Astrocyte (in vitro differentiated cells and primary cell): Measurements from ENCODE around the gene ANKRD24. TPM values are rescaled to one million over a fixed set of nuclear protein-coding genes. Genes with fewer than 3 reads are reported as not detected.
"Not testable (repeated sequence)": the region's sequence is repeated elsewhere in the genome, so short reads cannot be mapped to it uniquely, and the experiment has no call there.

Experiments
- DNase-seq: peaks from one replicate; pipeline ENCODE4 v3.0.0-alpha.2; 2010; ENCODE audit warnings: low read depth
- FAIRE-seq: peaks from 2 replicates; lab custom pipeline; 2011; peaks lifted over from hg19 to GRCh38; lab: Jason Lieb, UNC
- H2AFZ ChIP-seq: 2 replicates; pipeline ENCODE4 v1.6.0; 2012; ENCODE audit warnings: low read depth, low read length, inconsistent platforms
- H3K27ac ChIP-seq: 2 replicates; pipeline ENCODE4 v1.5.1; 2011; ENCODE audit warnings: low read depth, low read length, inconsistent platforms
- H3K27me3 ChIP-seq: 2 replicates; pipeline ENCODE4 v1.6.0; 2011; ENCODE audit warnings: low read length, inconsistent platforms; ENCODE audit not compliant: insufficient read depth
- H3K36me3 ChIP-seq: 2 replicates; pipeline ENCODE4 v1.5.1; 2011; ENCODE audit warnings: low read length, inconsistent platforms; ENCODE audit not compliant: insufficient read depth
- H3K4me1 ChIP-seq: 2 replicates; pipeline ENCODE4 v1.5.1; 2011; ENCODE audit warnings: low read length, inconsistent platforms; ENCODE audit not compliant: insufficient read depth
- H3K4me2 ChIP-seq: 2 replicates; pipeline ENCODE4 v1.6.0; 2012; ENCODE audit warnings: low read length, inconsistent platforms
- H3K4me3 ChIP-seq: 2 replicates; pipeline ENCODE4 v1.5.1; 2011; ENCODE audit warnings: low read depth, mild to moderate bottlenecking, low read length, inconsistent platforms; ENCODE audit not compliant: insufficient read depth
- H3K79me2 ChIP-seq: 2 replicates; pipeline ENCODE4 v1.6.0; 2012; ENCODE audit warnings: mild to moderate bottlenecking, low read length, inconsistent platforms; ENCODE audit not compliant: insufficient read depth
- H3K9ac ChIP-seq: 2 replicates; pipeline ENCODE4 v1.6.0; 2012; ENCODE audit warnings: mild to moderate bottlenecking, low read length, inconsistent platforms
- H3K9me3 ChIP-seq: 2 replicates; pipeline ENCODE4 v1.5.1; 2012; ENCODE audit warnings: low read depth, mild to moderate bottlenecking, low read length, inconsistent platforms; ENCODE audit not compliant: insufficient read depth
- H4K20me1 ChIP-seq: 2 replicates; pipeline ENCODE4 v1.6.0; 2012; ENCODE audit warnings: low read length, inconsistent platforms; ENCODE audit not compliant: insufficient read depth
- H3K27ac Mint-ChIP-seq: one replicate; pipeline ENCODE4 v1.8.0; 2021; ENCODE audit warnings: mild to moderate bottlenecking, mixed read lengths; ENCODE audit not compliant: unreplicated experiment
- H3K27me3 Mint-ChIP-seq: one replicate; pipeline ENCODE4 v1.8.0; 2021; ENCODE audit warnings: low read depth, mixed read lengths; ENCODE audit not compliant: unreplicated experiment
- H3K36me3 Mint-ChIP-seq: one replicate; pipeline ENCODE4 v1.8.0; 2021; ENCODE audit warnings: low read depth, mixed read lengths; ENCODE audit not compliant: unreplicated experiment
- H3K4me1 Mint-ChIP-seq: one replicate; pipeline ENCODE4 v1.8.0; 2021; ENCODE audit warnings: low read depth, mixed read lengths; ENCODE audit not compliant: unreplicated experiment
- H3K4me3 Mint-ChIP-seq: one replicate; pipeline ENCODE4 v1.8.0; 2021; ENCODE audit warnings: mild to moderate bottlenecking, moderate library complexity, mixed read lengths; ENCODE audit not compliant: unreplicated experiment
- H3K9me3 Mint-ChIP-seq: one replicate; pipeline ENCODE4 v1.8.0; 2021; ENCODE audit warnings: mild to moderate bottlenecking, mixed read lengths; ENCODE audit not compliant: unreplicated experiment
- CTCF ChIP-seq: IDR thresholded peaks from 2 replicates; pipeline ENCODE4 v1.5.1; 2011; ENCODE audit warnings: low read depth, mild to moderate bottlenecking, inconsistent platforms, low read length, moderate library complexity; ENCODE audit not compliant: insufficient read depth
- EZH2 ChIP-seq: IDR thresholded peaks from 2 replicates; pipeline ENCODE4 v1.6.1; 2012; ENCODE audit warnings: mild to moderate bottlenecking, low read length, inconsistent platforms; ENCODE audit not compliant: insufficient read depth
- total RNA-seq: library from RNA; stranded (reverse); gene quantifications from 2 replicates; pipeline ENCODE4 v1.2.1, GENCODE V29; 2021

ANKRD24 gene
- total RNA-seq, 1 donor from 2014 or later, result 0.73 TPM

GRCh38 chr19:4233282-4233853 lies 50.9 kb downstream of the ANKRD24 start:
- Histone ChIP-seq H3K4me3 (no peak overlapping the region), H3K9me3 (no peaks in the 10 kb centered on the region), H2AFZ (no peak overlapping the region), H3K79me2 (no peaks in the 10 kb centered on the region), H4K20me1 (no peaks in the 10 kb centered on the region), H3K27me3 (peaks cover under 1% of the 10 kb centered on the region), H3K4me1 (peaks cover 13% of the 10 kb centered on the region), H3K4me2 (no peak overlapping the region), H3K36me3 (no peaks in the 10 kb centered on the region), H3K9ac (no peak overlapping the region), H3K27ac (no peak overlapping the region)
- no peaks in the 10 kb centered on the region for H3K27me3 Mint-ChIP-seq
- H3K27ac Mint-ChIP-seq, result no peak overlapping the region
- no peaks in the 10 kb centered on the region for H3K36me3 Mint-ChIP-seq
- H3K4me3 Mint-ChIP-seq, result no peak overlapping the region
- TF ChIP-seq CTCF (peak; percentile 45), EZH2 (no peak)
- peaks cover 2% of the 10 kb centered on the region for H3K4me1 Mint-ChIP-seq
- no peak for DNase-seq
- no peak for FAIRE-seq
- peaks cover 2% of the 10 kb centered on the region for H3K9me3 Mint-ChIP-seq

DNA sequence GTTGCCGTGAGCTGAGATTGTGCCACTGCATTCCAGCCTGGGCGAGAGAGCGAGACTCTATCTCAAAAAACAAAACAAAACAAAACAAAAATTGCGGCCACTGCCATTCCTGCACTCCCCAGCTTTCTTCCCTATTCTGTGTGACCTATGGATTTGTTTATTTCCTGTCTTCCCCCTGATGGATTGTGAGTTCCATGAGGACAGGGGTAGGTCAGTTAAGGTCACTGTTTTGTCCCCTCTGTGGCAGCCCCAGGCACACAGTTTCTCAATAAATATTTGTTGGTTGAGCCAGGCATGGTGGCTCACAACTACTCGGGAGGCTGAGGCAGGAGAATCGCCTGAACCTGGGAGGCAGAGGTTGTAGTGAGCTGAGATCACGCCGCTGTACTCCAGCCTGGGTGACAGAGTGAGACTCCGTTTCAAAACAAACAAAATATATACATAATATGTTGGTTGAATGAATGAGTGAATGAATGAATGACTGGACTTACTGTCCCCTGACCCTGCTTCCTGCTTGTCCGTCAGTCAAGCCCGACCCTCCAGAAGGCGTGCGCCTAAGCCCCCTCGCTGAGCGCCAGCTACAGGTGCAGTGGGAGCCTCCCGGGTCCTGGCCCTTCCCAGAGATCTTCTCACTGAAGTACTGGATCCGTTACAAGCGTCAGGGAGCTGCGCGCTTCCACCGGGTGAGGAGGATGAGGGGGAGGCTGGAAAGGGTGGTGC lies 51.8 kb downstream of the ANKRD24 start:
- H3K36me3 ChIP-seq, result no peaks in the 10 kb centered on the region
- no peaks in the 10 kb centered on the region for H3K27me3 ChIP-seq
- no peak overlapping the region for H2AFZ ChIP-seq
- no peak overlapping the region for H3K9ac ChIP-seq
- FAIRE-seq, result no peak
- no peak for TF ChIP-seq CTCF
- TF ChIP-seq EZH2, result no peak
- no peaks in the 10 kb centered on the region for H3K9me3 ChIP-seq
- no peaks in the 10 kb centered on the region for H3K79me2 ChIP-seq
- Mint-ChIP-seq H3K4me1 (peaks cover 2% of the 10 kb centered on the region), H3K36me3 (no peaks in the 10 kb centered on the region), H3K27me3 (peaks cover 3% of the 10 kb centered on the region), H3K4me3 (no peak overlapping the region), H3K9me3 (peaks cover 2% of the 10 kb centered on the region), H3K27ac (no peak overlapping the region)
- peaks cover 4% of the 10 kb centered on the region for H3K4me1 ChIP-seq
- no peak overlapping the region for H3K4me3 ChIP-seq
- H3K4me2 ChIP-seq, result no peak overlapping the region
- DNase-seq, result no peak
- no peaks in the 10 kb centered on the region for H4K20me1 ChIP-seq
- no peak overlapping the region for H3K27ac ChIP-seq

GRCh38 chr19:4234862-4235201 lies 52.3 kb downstream of the ANKRD24 start:
- TF ChIP-seq EZH2, result no peak
- no peak for TF ChIP-seq CTCF
- Mint-ChIP-seq H3K36me3 (no peaks in the 10 kb centered on the region), H3K9me3 (peaks cover 2% of the 10 kb centered on the region), H3K27ac (no peak overlapping the region), H3K4me3 (no peak overlapping the region), H3K4me1 (no peaks in the 10 kb centered on the region), H3K27me3 (peaks cover 3% of the 10 kb centered on the region)
- no peak for FAIRE-seq
- no peaks in the 10 kb centered on the region for H3K79me2 ChIP-seq
- H3K4me1 ChIP-seq, result no peaks in the 10 kb centered on the region
- no peaks in the 10 kb centered on the region for H3K27me3 ChIP-seq
- H3K27ac ChIP-seq, result no peak overlapping the region
- no peak overlapping the region for H3K4me2 ChIP-seq
- no peak overlapping the region for H3K9ac ChIP-seq
- no peaks in the 10 kb centered on the region for H3K9me3 ChIP-seq
- no peaks in the 10 kb centered on the region for H3K36me3 ChIP-seq
- no peak overlapping the region for H2AFZ ChIP-seq
- DNase-seq, result no peak
- no peaks in the 10 kb centered on the region for H4K20me1 ChIP-seq
- H3K4me3 ChIP-seq, result no peak overlapping the region

GRCh38 chr19:4237510-4237909 lies 55.0 kb downstream of the ANKRD24 start:
- not testable (repeated sequence) for H3K27me3 ChIP-seq, H3K4me1 Mint-ChIP-seq, H3K4me3 Mint-ChIP-seq, H3K4me2 ChIP-seq, H3K9me3 ChIP-seq, H3K27ac Mint-ChIP-seq, H3K79me2 ChIP-seq, H3K27me3 Mint-ChIP-seq, H3K36me3 ChIP-seq, H3K4me3 ChIP-seq, FAIRE-seq, H3K9me3 Mint-ChIP-seq, H2AFZ ChIP-seq, H3K27ac ChIP-seq, H3K9ac ChIP-seq, DNase-seq, H4K20me1 ChIP-seq, H3K36me3 Mint-ChIP-seq, H3K4me1 ChIP-seq
